GM12875 (cell line): Measurements from ENCODE around the gene STRN3.
"Not testable (repeated sequence)": the region's sequence is repeated elsewhere in the genome, so short reads cannot be mapped to it uniquely, and the experiment has no call there.

Source experiments
- H3K4me3 ChIP-seq: one replicate; pipeline ENCODE4 v1.5.1; 2011; ENCODE audit warnings: low read depth, low read length, control low read depth
- CTCF ChIP-seq: IDR thresholded peaks from 2 replicates; pipeline ENCODE4 v1.5.1; 2011; ENCODE audit warnings: low read depth, mild to moderate bottlenecking, control low read depth, inconsistent platforms, low read length, moderate library complexity, borderline replicate concordance; ENCODE audit not compliant: insufficient read depth

STRN3 gene

GRCh38 chr14:31060253-31060875, 34.2 kb upstream of the STRN3 start:
- no peak for TF ChIP-seq CTCF
- H3K4me3 ChIP-seq: no peak overlapping the region

- H3K4me3 ChIP-seq: no peak overlapping the region
- no peak for TF ChIP-seq CTCF
Measured at GRCh38 chr14:31059152-31059924, 33.2 kb upstream of the STRN3 start.

- H3K4me3 ChIP-seq: no peak overlapping the region
- no peak for TF ChIP-seq CTCF
Measured at GRCh38 chr14:31057701-31058364, 31.7 kb upstream of the STRN3 start.

GRCh38 chr14:31057035-31057434, 30.9 kb upstream of the STRN3 start:
- no peak overlapping the region for H3K4me3 ChIP-seq
- no peak for TF ChIP-seq CTCF

GRCh38 chr14:31052905-31053586, 26.9 kb upstream of the STRN3 start:
- H3K4me3 ChIP-seq: not testable (repeated sequence)

GRCh38 chr14:31051511-31051910, 25.3 kb upstream of the STRN3 start:
- H3K4me3 ChIP-seq: no peak overlapping the region
- TF ChIP-seq CTCF: no peak

GRCh38 chr14:31051023-31051422, 24.8 kb upstream of the STRN3 start:
- TF ChIP-seq CTCF: no peak
- H3K4me3 ChIP-seq: no peak overlapping the region
